ENCODE results near the gene DGKG.

The DGKG gene

GRCh38 chr3:186239321-186239720 lies 122.7 kb downstream of the DGKG start:
- peak in 1 of 2 donors; percentile 49 for DNase-seq
- Histone ChIP-seq H3K36me3 (ENCODE audit: control insufficient read depth in 1 of 2, insufficient read depth in 2 of 2, low read length in 2 of 2) (no peaks in the 10 kb centered on the region), H3K4ac (ENCODE audit: low read depth, low read length) (no peak overlapping the region), H3K27me3 (ENCODE audit: insufficient read depth, low read length) (no peaks in the 10 kb centered on the region), H4K12ac (ENCODE audit: low read depth, low read length) (no peak overlapping the region), H3K4me1 (ENCODE audit: control insufficient read depth in 1 of 2, insufficient read depth in 2 of 2, low read length in 2 of 2) (no peaks in the 10 kb centered on the region), H3K9me3 (ENCODE audit: insufficient read depth, low read depth, low read length) (no peaks in the 10 kb centered on the region), H2AK5ac (ENCODE audit: low read length) (no peak overlapping the region), H2BK120ac (ENCODE audit: insufficient read depth, low read length, poor library complexity) (no peak overlapping the region), H3K4me3 (ENCODE audit: low read depth, low read length) (no peak overlapping the region), H2AFZ (ENCODE audit: insufficient read depth, low read length, poor library complexity) (no peak overlapping the region), H2BK12ac (ENCODE audit: low read length) (no peak overlapping the region), H3K4me2 (ENCODE audit: low read length) (no peak overlapping the region), H3K23ac (ENCODE audit: low read length) (no peak overlapping the region), H3K79me2 (ENCODE audit: control insufficient read depth, insufficient read depth, low read length, poor library complexity) (no peaks in the 10 kb centered on the region), H4K91ac (ENCODE audit: low read depth, low read length) (no peak overlapping the region), H2BK5ac (ENCODE audit: low read depth, low read length, poor library complexity) (no peak overlapping the region), H3K18ac (ENCODE audit: low read length) (no peak overlapping the region), H3K27ac (ENCODE audit: low read depth, low read length) (no peak overlapping the region), H3K79me1 (ENCODE audit: low read length) (no peaks in the 10 kb centered on the region), H4K8ac (ENCODE audit: low read depth, low read length) (no peak overlapping the region), H3K14ac (ENCODE audit: low read length) (no peak overlapping the region), H3K9ac (ENCODE audit: low read length) (no peak overlapping the region)
- no CpG with 5 or more reads among the region's 10 CpGs for WGBS (ENCODE audit: extremely low coverage, insufficient coverage, insufficient read length)

- Histone ChIP-seq H3K4ac (ENCODE audit: low read depth, low read length) (no peak overlapping the region), H4K12ac (ENCODE audit: low read depth, low read length) (no peak overlapping the region), H2BK12ac (ENCODE audit: low read length) (no peak overlapping the region), H2BK120ac (ENCODE audit: insufficient read depth, low read length, poor library complexity) (no peak overlapping the region), H3K4me2 (ENCODE audit: low read length) (no peak overlapping the region), H2BK5ac (ENCODE audit: low read depth, low read length, poor library complexity) (no peak overlapping the region), H3K4me1 (ENCODE audit: control insufficient read depth in 1 of 2, insufficient read depth in 2 of 2, low read length in 2 of 2) (no peaks in the 10 kb centered on the region), H3K18ac (ENCODE audit: low read length) (no peak overlapping the region), H3K79me1 (ENCODE audit: low read length) (no peaks in the 10 kb centered on the region), H4K8ac (ENCODE audit: low read depth, low read length) (no peak overlapping the region), H3K23ac (ENCODE audit: low read length) (no peak overlapping the region), H2AK5ac (ENCODE audit: low read length) (no peak overlapping the region), H3K27ac (ENCODE audit: low read depth, low read length) (no peak overlapping the region), H3K14ac (ENCODE audit: low read length) (no peak overlapping the region), H2AFZ (ENCODE audit: insufficient read depth, low read length, poor library complexity) (no peak overlapping the region), H3K9ac (ENCODE audit: low read length) (no peak overlapping the region), H3K27me3 (ENCODE audit: insufficient read depth, low read length) (no peaks in the 10 kb centered on the region), H3K36me3 (ENCODE audit: control insufficient read depth in 1 of 2, insufficient read depth in 2 of 2, low read length in 2 of 2) (no peaks in the 10 kb centered on the region), H3K9me3 (ENCODE audit: insufficient read depth, low read depth, low read length) (no peaks in the 10 kb centered on the region), H3K79me2 (ENCODE audit: control insufficient read depth, insufficient read depth, low read length, poor library complexity) (no peaks in the 10 kb centered on the region), H3K4me3 (ENCODE audit: low read depth, low read length) (no peak overlapping the region), H4K91ac (ENCODE audit: low read depth, low read length) (no peak overlapping the region)
- no peak for DNase-seq
- WGBS (ENCODE audit: extremely low coverage, insufficient coverage, insufficient read length) = no CpG with 5 or more reads among the region's 2 CpGs
Observed at GRCh38 chr3:186237915-186238314, 124.1 kb downstream of the DGKG start.

GRCh38 chr3:186236357-186237020 lies 125.5 kb downstream of the DGKG start:
- no peak overlapping the region for H3K27ac ChIP-seq (ENCODE audit: low read depth, low read length)
- no peak overlapping the region for H3K4me3 ChIP-seq (ENCODE audit: low read depth, low read length)
- H2AFZ ChIP-seq (ENCODE audit: insufficient read depth, low read length, poor library complexity) = no peak overlapping the region
- no peaks in the 10 kb centered on the region for H3K27me3 ChIP-seq (ENCODE audit: insufficient read depth, low read length)
- no peaks in the 10 kb centered on the region for H3K36me3 ChIP-seq (ENCODE audit: control insufficient read depth in 1 of 2, insufficient read depth in 2 of 2, low read length in 2 of 2)
- no peak overlapping the region for H2BK5ac ChIP-seq (ENCODE audit: low read depth, low read length, poor library complexity)
- no peak overlapping the region for H2BK12ac ChIP-seq (ENCODE audit: low read length)
- no peak overlapping the region for H3K14ac ChIP-seq (ENCODE audit: low read length)
- H4K12ac ChIP-seq (ENCODE audit: low read depth, low read length) = no peak overlapping the region
- no CpG with 5 or more reads among the region's 6 CpGs for WGBS (ENCODE audit: extremely low coverage, insufficient coverage, insufficient read length)
- no peak overlapping the region for H3K4me2 ChIP-seq (ENCODE audit: low read length)
- no peaks in the 10 kb centered on the region for H3K79me1 ChIP-seq (ENCODE audit: low read length)
- no peak overlapping the region for H3K9ac ChIP-seq (ENCODE audit: low read length)
- no peak overlapping the region for H3K18ac ChIP-seq (ENCODE audit: low read length)
- H4K91ac ChIP-seq (ENCODE audit: low read depth, low read length) = no peak overlapping the region
- H3K4me1 ChIP-seq (ENCODE audit: control insufficient read depth in 1 of 2, insufficient read depth in 2 of 2, low read length in 2 of 2) = no peaks in the 10 kb centered on the region
- H4K8ac ChIP-seq (ENCODE audit: low read depth, low read length) = no peak overlapping the region
- H2BK120ac ChIP-seq (ENCODE audit: insufficient read depth, low read length, poor library complexity) = no peak overlapping the region
- H2AK5ac ChIP-seq (ENCODE audit: low read length) = no peak overlapping the region
- H3K79me2 ChIP-seq (ENCODE audit: control insufficient read depth, insufficient read depth, low read length, poor library complexity) = no peaks in the 10 kb centered on the region
- no peaks in the 10 kb centered on the region for H3K9me3 ChIP-seq (ENCODE audit: insufficient read depth, low read depth, low read length)
- H3K4ac ChIP-seq (ENCODE audit: low read depth, low read length) = no peak overlapping the region
- H3K23ac ChIP-seq (ENCODE audit: low read length) = no peak overlapping the region
- DNase-seq = no peak

- no peaks in the 10 kb centered on the region for H3K79me2 ChIP-seq (ENCODE audit: control insufficient read depth, insufficient read depth, low read length, poor library complexity)
- H3K27ac ChIP-seq (ENCODE audit: low read depth, low read length) = no peak overlapping the region
- H3K14ac ChIP-seq (ENCODE audit: low read length) = no peak overlapping the region
- H3K4me1 ChIP-seq (ENCODE audit: control insufficient read depth in 1 of 2, insufficient read depth in 2 of 2, low read length in 2 of 2) = no peaks in the 10 kb centered on the region
- H3K4ac ChIP-seq (ENCODE audit: low read depth, low read length) = no peak overlapping the region
- H2AFZ ChIP-seq (ENCODE audit: insufficient read depth, low read length, poor library complexity) = no peak overlapping the region
- H4K8ac ChIP-seq (ENCODE audit: low read depth, low read length) = no peak overlapping the region
- H3K79me1 ChIP-seq (ENCODE audit: low read length) = no peaks in the 10 kb centered on the region
- no peak overlapping the region for H3K4me2 ChIP-seq (ENCODE audit: low read length)
- no peak overlapping the region for H2BK5ac ChIP-seq (ENCODE audit: low read depth, low read length, poor library complexity)
- H2BK12ac ChIP-seq (ENCODE audit: low read length) = no peak overlapping the region
- no peak overlapping the region for H3K18ac ChIP-seq (ENCODE audit: low read length)
- DNase-seq = no peak
- no peak overlapping the region for H2AK5ac ChIP-seq (ENCODE audit: low read length)
- no peak overlapping the region for H3K4me3 ChIP-seq (ENCODE audit: low read depth, low read length)
- no peak overlapping the region for H4K91ac ChIP-seq (ENCODE audit: low read depth, low read length)
- no peak overlapping the region for H3K23ac ChIP-seq (ENCODE audit: low read length)
- no peak overlapping the region for H3K9ac ChIP-seq (ENCODE audit: low read length)
- WGBS (ENCODE audit: extremely low coverage, insufficient coverage, insufficient read length) = no CpG with 5 or more reads among the region's 5 CpGs
- no peak overlapping the region for H4K12ac ChIP-seq (ENCODE audit: low read depth, low read length)
- H3K9me3 ChIP-seq (ENCODE audit: insufficient read depth, low read depth, low read length) = no peaks in the 10 kb centered on the region
- H3K27me3 ChIP-seq (ENCODE audit: insufficient read depth, low read length) = no peaks in the 10 kb centered on the region
- H2BK120ac ChIP-seq (ENCODE audit: insufficient read depth, low read length, poor library complexity) = no peak overlapping the region
- H3K36me3 ChIP-seq (ENCODE audit: control insufficient read depth in 1 of 2, insufficient read depth in 2 of 2, low read length in 2 of 2) = no peaks in the 10 kb centered on the region
Observed at GRCh38 chr3:186235554-186235953, 126.5 kb downstream of the DGKG start.
